Heart left ventricle (tissue), 13 donors: ENCODE data around the gene PLRG1.

Experiments used
- CTCF ChIP-seq, 12 donors: fragments of 200-600 bp; sonication (generic) in 4 of 12; IDR thresholded peaks; one replicate each; pipeline versions ENCODE4 v1.5.0 to v1.8.0; 2018 to 2022; ENCODE audit warnings: antibody characterized with exemption in 12 of 12, mild to moderate bottlenecking in 5 of 12
- POLR2A ChIP-seq, 2 donors: fragments of 450-650 bp; IDR thresholded peaks; one replicate each; pipeline ENCODE4 v1.6.1; 2017; ENCODE audit warnings: antibody characterized with exemption in 2 of 2, mild to moderate bottlenecking in 2 of 2, moderate library complexity in 2 of 2
- donor health status: ischemic (EF 13 %, LVEDD 7.1; RV severe dilation, severe dysfunction).
- donor health status: DM: no; HTN: yes; CAD: no.
- donor health status: DM: no; HTN: no; CAD: no.
- donor health status: ischemic (EF 25% LVEDD 6.9; RV normal size, moderate dysfunction).
- donor health status: ischemic (EF 25% LVEDD 5.7; RV mildly dilated, moderate dysfunction).
- donor health status: ischemic (EF 35%, LVEDD 5.7; RV mildly dilated, moderate dysfunction).
- donor health status: nonischemic (EF 11% LVEDD 7.7; RV severe dilation, severe dysfunction).
- donor health status: DM: yes; HTN: yes; CAD: no.
- donor health status: PGD.
- donor health status: ischemic (EF 29% LVEDD 5.4; RV normal size, mild dysfunction).
- donor health status: nonischemic (EF 23%, LVEDD 6.1; RV moderate dilation, normal function).

- TF ChIP-seq CTCF (IDR thresholded peaks at IDR 0.05) (no peak), POLR2A (IDR thresholded peaks at IDR 0.05) (no peak)
Observed at GRCh38 chr4:154491341-154492271, 58.6 kb downstream of the PLRG1 start, which contains the start of gene DCHS2.
